HG03060 (cell line): ENCODE results near the gene SPOUT1.
"Not testable (repeated sequence)": the region's sequence is repeated elsewhere in the genome, so short reads cannot be mapped to it uniquely, and the experiment has no call there.

Experiments
- ATAC-seq: cut with Tn5 transposase; IDR thresholded peaks from one replicate; pipeline ENCODE4 v1.9.1; 2021; ENCODE audit warnings: low read depth, moderate number of reproducible peaks; ENCODE audit not compliant: unreplicated experiment

Gene SPOUT1

GRCh38 chr9:128781187-128782070 lies 48.2 kb downstream of the SPOUT1 start:
- ATAC-seq, result no peak

GRCh38 chr9:128780093-128780492 lies 49.5 kb downstream of the SPOUT1 start:
- ATAC-seq, result not testable (repeated sequence)

GRCh38 chr9:128774804-128775203 lies 54.8 kb downstream of the SPOUT1 start:
- ATAC-seq, result no peak

- ATAC-seq, result no peak
Measured at GRCh38 chr9:128773049-128773448, 56.5 kb downstream of the SPOUT1 start.

GRCh38 chr9:128771745-128772519 lies 57.7 kb downstream of the SPOUT1 start, which contains the start of gene ZER1:
Gene ZER1, minus strand, starts transcription at chr9:128771927. Its CDS starts 16,362 bp downstream, at chr9:128755565.
- peak; percentile 81 for ATAC-seq

- ATAC-seq, result peak; percentile 7
Measured at GRCh38 chr9:128771094-128771721, 58.4 kb downstream of the SPOUT1 start.

- no peak for ATAC-seq
Measured at GRCh38 chr9:128770286-128771030, 59.1 kb downstream of the SPOUT1 start.
